SIG-M5 treated with dmso at 0.1 percent for 504 hours (cell line): ENCODE data around the gene SLCO1C1.
"Not testable (repeated sequence)": the region's sequence is repeated elsewhere in the genome, so short reads cannot be mapped to it uniquely, and the experiment has no call there.

Experiments used
- DNase-seq: peaks from one replicate; lab custom pipeline; 2025; ENCODE audit not compliant: unreplicated experiment; lab: John Stamatoyannopoulos, UW

The SLCO1C1 gene

DNA sequence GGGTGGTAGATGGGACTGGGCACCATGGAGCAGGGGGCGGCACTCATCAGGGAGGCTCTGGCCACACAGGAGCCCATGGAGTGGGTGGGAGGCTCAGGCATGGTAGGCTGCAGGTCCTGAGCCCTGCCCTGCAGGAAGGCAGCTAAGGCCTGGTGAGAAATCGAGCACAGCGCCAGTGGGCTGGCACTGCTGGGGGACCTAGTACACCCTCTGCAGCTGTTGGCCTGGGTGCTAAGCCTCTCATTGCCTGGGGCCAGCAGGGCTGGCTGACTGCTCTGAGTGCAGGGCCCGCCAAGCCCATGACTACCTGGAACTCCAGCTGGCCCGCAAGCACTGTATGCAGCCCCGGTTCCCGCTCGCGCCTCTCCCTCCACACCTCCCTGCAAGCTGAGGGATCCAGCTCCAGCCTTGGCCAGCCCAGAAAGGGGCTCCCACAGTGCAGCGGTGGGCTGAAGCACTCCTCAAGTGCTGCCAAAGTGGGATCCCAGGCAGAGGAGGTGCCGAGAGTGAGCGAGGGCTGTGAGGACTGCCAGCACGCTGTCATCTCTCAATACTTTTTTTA is 88.7 kb downstream of the SLCO1C1 start:
- DNase-seq: not testable (repeated sequence)

DNA sequence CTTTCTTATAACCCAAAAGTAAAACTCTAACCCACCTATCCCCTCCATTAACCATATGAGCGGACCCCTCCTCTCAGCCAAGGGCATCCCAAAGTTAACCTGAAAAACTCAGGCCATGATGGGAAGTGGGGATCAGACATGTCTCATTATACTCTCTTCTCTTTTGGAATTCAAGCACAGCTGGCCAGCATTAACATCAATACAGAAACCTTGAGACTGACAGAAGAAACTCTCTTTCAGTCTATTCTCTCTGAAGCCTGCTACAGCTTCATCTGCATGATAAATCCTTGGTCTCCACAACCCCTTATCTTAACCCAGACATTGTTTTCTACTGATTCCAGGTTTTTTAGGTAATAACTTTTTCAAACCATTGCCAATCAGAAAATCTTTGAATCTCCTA is 97.8 kb downstream of the SLCO1C1 start:
- DNase-seq: no peak

DNA sequence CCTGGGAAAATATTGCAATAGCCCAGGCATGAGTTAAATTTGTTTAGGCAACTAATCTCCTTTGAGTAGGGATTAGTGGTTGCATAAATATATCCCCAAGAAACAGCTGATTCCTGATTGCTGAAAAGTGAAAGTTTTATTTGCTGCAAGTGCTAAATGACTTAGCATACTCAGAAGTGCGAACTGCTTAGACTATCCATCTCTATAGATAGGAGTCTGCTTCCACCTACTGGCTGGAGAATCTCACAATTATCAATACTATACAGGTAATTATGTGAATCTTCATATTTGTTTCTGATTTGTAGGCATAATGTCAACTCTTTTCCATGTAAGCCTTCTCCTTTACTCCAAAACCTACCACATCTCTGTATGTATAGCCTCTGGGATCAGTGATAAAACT is 103.4 kb downstream of the SLCO1C1 start:
- no peak for DNase-seq

DNA sequence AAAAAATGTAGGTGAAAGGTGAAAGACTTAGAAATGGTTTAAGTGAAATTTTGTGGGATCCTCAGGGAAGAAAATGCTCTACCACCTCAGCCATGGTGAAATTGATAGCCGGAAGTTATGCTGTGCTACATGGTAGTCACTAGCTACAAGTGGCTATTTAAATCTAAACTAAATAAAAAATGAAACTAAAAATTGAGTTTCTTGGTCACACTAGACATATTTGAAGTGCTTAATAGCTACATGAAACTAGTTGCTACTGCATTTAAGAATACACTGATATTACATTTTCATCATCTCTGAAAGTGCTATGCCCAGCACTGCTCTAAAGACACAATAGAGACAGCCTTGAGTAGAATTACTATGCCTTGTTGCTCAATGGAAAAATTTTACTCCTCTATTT is 105.0 kb downstream of the SLCO1C1 start:
- DNase-seq: no peak

DNA sequence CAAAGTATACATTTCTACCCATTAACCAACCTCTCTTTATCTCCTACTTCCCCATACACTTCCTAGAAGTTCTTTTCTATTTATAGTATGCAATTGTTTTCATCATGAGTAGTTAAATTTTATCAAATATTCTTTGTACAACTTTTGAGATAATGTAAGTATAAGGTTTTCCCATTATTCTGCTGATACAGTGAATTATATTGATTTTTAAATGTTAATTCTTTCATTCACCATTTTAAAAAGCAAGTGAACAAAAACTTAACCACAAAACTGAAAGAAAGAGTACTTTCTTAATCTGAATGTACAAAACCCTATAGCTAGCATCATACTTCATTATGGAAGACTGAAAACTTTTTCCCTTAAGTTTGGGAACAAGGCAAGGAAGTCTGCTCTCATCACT is 105.9 kb downstream of the SLCO1C1 start:
- no peak for DNase-seq
